Hepatocyte (in vitro differentiated cells): ENCODE results near the gene NYNRIN. TPM values are rescaled to one million over a fixed set of nuclear protein-coding genes. Genes with fewer than 3 reads are reported as not detected.

Experiments
- DNase-seq: peaks from one replicate; pipeline ENCODE4 v3.0.0-alpha.2; 2016; ENCODE audit warnings: low spot score
- H2AFZ ChIP-seq: fragments of 200-600 bp; sonication (generic); 2 replicates; pipeline ENCODE4 v1.6.0; 2016; ENCODE audit warnings: antibody characterized with exemption, mild to moderate bottlenecking
- H3K27ac ChIP-seq: fragments of 200-600 bp; sonication (generic); 2 replicates; pipeline ENCODE4 v1.5.1; 2016; ENCODE audit warnings: mild to moderate bottlenecking
- H3K27me3 ChIP-seq: fragments of 200-600 bp; sonication (generic); 2 replicates; pipeline ENCODE4 v1.6.1; 2016
- H3K36me3 ChIP-seq: fragments of 200-600 bp; sonication (generic); replicated peaks from 2 replicates; pipeline ENCODE4 v1.5.1; 2016; ENCODE audit warnings: low read depth; ENCODE audit not compliant: insufficient read depth
- H3K4me1 ChIP-seq: fragments of 200-600 bp; sonication (generic); 2 replicates; pipeline ENCODE4 v1.5.1; 2016; ENCODE audit warnings: mild to moderate bottlenecking, moderate library complexity; ENCODE audit not compliant: insufficient read depth
- H3K4me2 ChIP-seq: fragments of 200-600 bp; sonication (generic); 2 replicates; pipeline ENCODE4 v1.6.0; 2016
- H3K4me3 ChIP-seq: fragments of 200-600 bp; sonication (generic); 2 replicates; pipeline ENCODE4 v1.5.1; 2016; ENCODE audit warnings: mild to moderate bottlenecking
- H3K79me2 ChIP-seq: fragments of 200-600 bp; sonication (generic); 2 replicates; pipeline ENCODE4 v1.6.0; 2017; ENCODE audit warnings: mild to moderate bottlenecking
- H3K9me2 ChIP-seq: fragments of 200-600 bp; sonication (generic); replicated peaks from 2 replicates; pipeline ENCODE4 v1.6.0; 2017; ENCODE audit warnings: mild to moderate bottlenecking; ENCODE audit not compliant: insufficient read depth
- H3K9me3 ChIP-seq: fragments of 200-600 bp; sonication (generic); 2 replicates; pipeline ENCODE4 v1.5.1; 2016; ENCODE audit warnings: low read depth, mild to moderate bottlenecking
- H4K20me1 ChIP-seq: fragments of 200-600 bp; sonication (generic); 2 replicates; pipeline ENCODE4 v1.6.0; 2016; ENCODE audit warnings: mild to moderate bottlenecking; ENCODE audit not compliant: insufficient read depth, poor library complexity, severe bottlenecking
- CTCF ChIP-seq: fragments of 200-600 bp; sonication (generic); IDR thresholded peaks from 2 replicates; pipeline ENCODE4 v1.5.1; 2016; ENCODE audit warnings: antibody characterized with exemption, mild to moderate bottlenecking; ENCODE audit not compliant: poor library complexity
- EZH2 ChIP-seq: fragments of 200-600 bp; sonication (generic); IDR thresholded peaks from 2 replicates; pipeline ENCODE4 v1.6.1; 2016; ENCODE audit warnings: antibody characterized with exemption, mild to moderate bottlenecking, borderline replicate concordance
- EZH2phosphoT487 ChIP-seq: fragments of 200-600 bp; sonication (generic); IDR thresholded peaks from one replicate; pipeline ENCODE4 v1.6.1; 2018; ENCODE audit warnings: antibody characterized with exemption, mild to moderate bottlenecking, low read depth, moderate library complexity; ENCODE audit not compliant: unreplicated experiment, severe bottlenecking
- WGBS: methylation state at CpG from one replicate; pipeline ENCODE4 v1.1.6; 2016; ENCODE audit warnings: low lambda C conversion rate; ENCODE audit errors: missing lambda C conversion rate; 5-methylcytosine and 5-hydroxymethylcytosine counted together
- polyA plus RNA-seq: library from polyadenylated mRNA; unstranded; fragments of >200 nt; fragmentation: Nextera tagmentation; extraction: Ambion mirVana; gene quantifications from 2 replicates; pipeline ENCODE4 v1.2.1, GENCODE V29; 2016
- total RNA-seq: library from RNA; depleted of rRNA; stranded (reverse); fragments of >200 nt; gene quantifications from 2 replicates; pipeline ENCODE4 v1.2.3, GENCODE V29; 2014

The NYNRIN gene
- total and polyA plus RNA-seq, 2 experiments from 2014 or later, result 34.5 to 56.5 TPM

- no peaks in the 10 kb centered on the region for H3K9me3 ChIP-seq
- H3K79me2 ChIP-seq, result no peaks in the 10 kb centered on the region
- H3K36me3 ChIP-seq, result no peaks in the 10 kb centered on the region
- no peak overlapping the region for H3K4me3 ChIP-seq
- no peak overlapping the region for H3K4me2 ChIP-seq
- no peak overlapping the region for H2AFZ ChIP-seq
- no peaks in the 10 kb centered on the region for H3K27me3 ChIP-seq
- no peak for DNase-seq
- TF ChIP-seq EZH2phosphoT487, result no peak
- TF ChIP-seq CTCF, result no peak
- no peak for TF ChIP-seq EZH2
- H3K27ac ChIP-seq, result no peak overlapping the region
- no peaks in the 10 kb centered on the region for H3K9me2 ChIP-seq
- H4K20me1 ChIP-seq, result no peaks in the 10 kb centered on the region
- no peaks in the 10 kb centered on the region for H3K4me1 ChIP-seq
- 92% methylated on average over 16 of the region's 16 CpGs for WGBS
Measured at GRCh38 chr14:24416932-24417619, 18.3 kb downstream of the NYNRIN start.

- Histone ChIP-seq H3K27ac (no peak overlapping the region), H3K9me3 (no peaks in the 10 kb centered on the region), H3K4me2 (no peak overlapping the region), H4K20me1 (no peaks in the 10 kb centered on the region), H3K79me2 (no peaks in the 10 kb centered on the region), H3K9me2 (no peaks in the 10 kb centered on the region), H3K4me1 (peaks cover 4% of the 10 kb centered on the region), H3K4me3 (no peak overlapping the region), H3K27me3 (no peaks in the 10 kb centered on the region), H2AFZ (no peak overlapping the region), H3K36me3 (no peaks in the 10 kb centered on the region)
- no peak for TF ChIP-seq EZH2phosphoT487
- 83% methylated on average over 6 of the region's 6 CpGs for WGBS
- DNase-seq, result no peak
Measured at GRCh38 chr14:24417832-24418491, 19.2 kb downstream of the NYNRIN start.

GRCh38 chr14:24418492-24418873, 19.7 kb downstream of the NYNRIN start:
- Histone ChIP-seq H3K27ac (no peak overlapping the region), H3K36me3 (no peaks in the 10 kb centered on the region), H3K4me1 (peaks cover 4% of the 10 kb centered on the region), H3K79me2 (no peaks in the 10 kb centered on the region), H3K9me2 (no peaks in the 10 kb centered on the region), H3K27me3 (no peaks in the 10 kb centered on the region), H2AFZ (no peak overlapping the region), H4K20me1 (no peaks in the 10 kb centered on the region), H3K9me3 (no peaks in the 10 kb centered on the region), H3K4me2 (no peak overlapping the region), H3K4me3 (no peak overlapping the region)
- no peak for TF ChIP-seq EZH2
- no peak for TF ChIP-seq CTCF
- no peak for TF ChIP-seq EZH2phosphoT487
- no peak for DNase-seq
- WGBS, result 93% methylated on average over 6 of the region's 6 CpGs

GRCh38 chr14:24422261-24422660, 23.5 kb downstream of the NYNRIN start:
- Histone ChIP-seq H3K36me3 (no peaks in the 10 kb centered on the region), H3K4me1 (peaks cover 14% of the 10 kb centered on the region), H2AFZ (no peak overlapping the region), H3K79me2 (no peaks in the 10 kb centered on the region), H3K27ac (no peak overlapping the region), H3K4me2 (no peak overlapping the region), H3K4me3 (no peak overlapping the region), H4K20me1 (no peaks in the 10 kb centered on the region), H3K9me3 (no peaks in the 10 kb centered on the region), H3K9me2 (no peaks in the 10 kb centered on the region), H3K27me3 (no peaks in the 10 kb centered on the region)
- DNase-seq, result no peak
- no peak for TF ChIP-seq CTCF
- WGBS, result 90% methylated on average over 4 of the region's 4 CpGs
